SK-N-SH (cell line): Measurements from ENCODE around the gene ADIRF. TPM values are rescaled to one million over a fixed set of nuclear protein-coding genes. Genes with fewer than 3 reads are reported as not detected.
"Not testable (repeated sequence)": the region's sequence is repeated elsewhere in the genome, so short reads cannot be mapped to it uniquely, and the experiment has no call there.

Experiments
- CTCF ChIA-PET: fragments of 300-600, 350-600 bp; formaldehyde crosslinking; extraction: SDS; loops from one replicate; lab custom pipeline; 2021; lab: Yijun Ruan, JAX
- POLR2A ChIA-PET: fragments of 350-600 bp; sonication (Branson Sonifier 250); formaldehyde crosslinking; extraction: SDS; loops from one replicate; lab custom pipeline; 2020; ENCODE audit warnings: antibody characterized with exemption, inconsistent platforms; lab: Yijun Ruan, JAX
- DNase-seq: peaks from one replicate; pipeline ENCODE4 v3.0.0; 2012
- H2AFZ ChIP-seq: fragments of 200-600 bp; sonication (generic); 2 replicates; pipeline ENCODE4 v1.8.1; 2016; ENCODE audit warnings: antibody characterized with exemption, mild to moderate bottlenecking, low read depth
- H3F3A ChIP-seq: fragments of 200-600 bp; sonication (generic); replicated peaks from 2 replicates; pipeline ENCODE3; 2016; ENCODE audit warnings: antibody characterized with exemption, mild to moderate bottlenecking; ENCODE audit not compliant: insufficient read depth
- H3K27ac ChIP-seq, 2 experiments: fragments of 200-500 bp in 1 of 2; fragments of 200-600 bp in 1 of 2; sonication (Bioruptor generic) in 1 of 2; sonication (generic), shearing (Covaris generic) in 1 of 2; 2 replicates each; pipeline versions ENCODE4 v1.5.1 to v1.6.1; 2014 to 2016; ENCODE audit warnings: low read depth in 2 of 2, inconsistent platforms in 1 of 2, low read length in 1 of 2, mild to moderate bottlenecking in 1 of 2, mixed read lengths in 1 of 2
- H3K27me3 ChIP-seq: fragments of 200-600 bp; sonication (generic), shearing (Covaris generic); 2 replicates; pipeline ENCODE4 v1.6.1; 2016; ENCODE audit warnings: mixed run types; ENCODE audit not compliant: insufficient read depth
- H3K36me3 ChIP-seq, 2 experiments: fragments of 200-500 bp in 1 of 2; fragments of 200-600 bp in 1 of 2; sonication (Bioruptor generic) in 1 of 2; sonication (generic) in 1 of 2; replicated peaks in 1 of 2; 2 replicates each; pipeline versions ENCODE3 to v1.5.1; 2014 to 2016; ENCODE audit warnings: low read length in 1 of 2, mild to moderate bottlenecking in 1 of 2; ENCODE audit not compliant: insufficient read depth in 2 of 2, control insufficient read depth in 1 of 2
- H3K4me1 ChIP-seq, 2 experiments: fragments of 200-500 bp in 1 of 2; fragments of 200-600 bp in 1 of 2; sonication (Bioruptor generic) in 1 of 2; sonication (generic), shearing (Covaris generic) in 1 of 2; 2 replicates each; pipeline versions ENCODE4 v1.5.1 to v1.6.1; 2014 to 2016; ENCODE audit warnings: low read depth in 1 of 2, low read length in 1 of 2, mixed run types in 1 of 2; ENCODE audit not compliant: insufficient read depth in 2 of 2, control insufficient read depth in 1 of 2
- H3K4me2 ChIP-seq: fragments of 200-600 bp; sonication (generic), shearing (Covaris generic); 2 replicates; pipeline ENCODE4 v1.6.1; 2017; ENCODE audit warnings: mixed run types
- H3K4me3 ChIP-seq, 2 experiments: fragments of 200-500 bp in 1 of 2; fragments of 200-600 bp in 1 of 2; sonication (Bioruptor generic) in 1 of 2; sonication (generic), shearing (Covaris generic) in 1 of 2; 2 replicates each; pipeline versions ENCODE4 v1.5.1 to v1.8.1; 2014 to 2016; ENCODE audit warnings: low read depth in 2 of 2, inconsistent platforms in 1 of 2, low read length in 1 of 2, mild to moderate bottlenecking in 1 of 2, mixed read lengths in 1 of 2, moderate library complexity in 1 of 2
- H3K79me2 ChIP-seq: fragments of 200-600 bp; sonication (generic); 2 replicates; pipeline ENCODE4 v1.8.1; 2017; ENCODE audit warnings: mild to moderate bottlenecking; ENCODE audit not compliant: insufficient read depth
- H3K9ac ChIP-seq: fragments of 200-600 bp; sonication (generic); 2 replicates; pipeline ENCODE4 v1.6.1; 2017; ENCODE audit warnings: mixed run types
- H3K9me2 ChIP-seq: fragments of 200-600 bp; sonication (generic); 2 replicates; pipeline ENCODE4 v1.6.1; 2017; ENCODE audit warnings: mixed run types
- H3K9me3 ChIP-seq: fragments of 200-600 bp; sonication (generic); 2 replicates; pipeline ENCODE4 v1.6.1; 2017; ENCODE audit warnings: mixed run types, mild to moderate bottlenecking, moderate library complexity
- H4K20me1 ChIP-seq: fragments of 200-600 bp; sonication (generic); 2 replicates; pipeline ENCODE4 v1.6.1; 2017; ENCODE audit warnings: mild to moderate bottlenecking, mixed run types; ENCODE audit not compliant: insufficient read depth
- EP300 ChIP-seq, 2 experiments: IDR thresholded peaks; 2 replicates each; pipeline versions ENCODE4 v1.4.0 to v1.6.1; 2012; ENCODE audit warnings: borderline replicate concordance in 1 of 2, low read depth in 1 of 2, low read length in 1 of 2
- EZH2phosphoT487 ChIP-seq: fragments of 200-600 bp; sonication (generic); IDR thresholded peaks from 2 replicates; pipeline ENCODE4 v1.6.1; 2017; ENCODE audit warnings: low read depth, mixed run types, mild to moderate bottlenecking, antibody characterized with exemption, moderate library complexity, borderline replicate concordance
- FOXJ3 ChIP-seq: sonication (generic); formaldehyde crosslinking; IDR thresholded peaks from 2 replicates; pipeline ENCODE4 v1.5.1; 2020; ENCODE audit warnings: mild to moderate bottlenecking, missing genetic modification reagents
- FOXM1 ChIP-seq: IDR thresholded peaks from 2 replicates; pipeline ENCODE4 v1.4.0; 2012; ENCODE audit warnings: low read depth, mild to moderate bottlenecking
- GABPA ChIP-seq: IDR thresholded peaks from 2 replicates; pipeline ENCODE4 v1.4.0; 2012; ENCODE audit warnings: low read depth, mild to moderate bottlenecking
- IRF3 ChIP-seq: fragments of 150-350 bp; IDR thresholded peaks from 2 replicates; pipeline ENCODE4 v1.6.1; 2016; ENCODE audit warnings: mild to moderate bottlenecking, low read depth, low read length
- JUND ChIP-seq: IDR thresholded peaks from 2 replicates; pipeline ENCODE4 v1.4.0; 2012
- MAX ChIP-seq: IDR thresholded peaks from 2 replicates; pipeline ENCODE4 v1.4.0; 2012; ENCODE audit warnings: low read depth
- MEF2A ChIP-seq: IDR thresholded peaks from 2 replicates; pipeline ENCODE4 v1.4.0; 2012; ENCODE audit warnings: low read depth, borderline replicate concordance
- MXI1 ChIP-seq: IDR thresholded peaks from 2 replicates; pipeline ENCODE4 v1.6.1; 2012; ENCODE audit warnings: mild to moderate bottlenecking, low read depth, low read length, improper control_type of control experiment
- NRF1 ChIP-seq: IDR thresholded peaks from 2 replicates; pipeline ENCODE4 v1.6.1; 2012; ENCODE audit warnings: low read depth, mild to moderate bottlenecking, low read length
- PBX3 ChIP-seq: IDR thresholded peaks from 2 replicates; pipeline ENCODE4; 2012
- POLR2AphosphoS5 ChIP-seq: IDR thresholded peaks from 2 replicates; pipeline ENCODE4 v1.6.1; 2012; ENCODE audit warnings: low read depth, low read length
- RAD21 ChIP-seq: IDR thresholded peaks from 2 replicates; pipeline ENCODE4 v1.6.1; 2012; ENCODE audit warnings: mild to moderate bottlenecking, low read length
- SIN3A ChIP-seq: IDR thresholded peaks from 2 replicates; pipeline ENCODE4 v1.6.1; 2012; ENCODE audit warnings: low read depth, mild to moderate bottlenecking, low read length, moderate library complexity, borderline replicate concordance
- TCF12 ChIP-seq: IDR thresholded peaks from 2 replicates; pipeline ENCODE4 v1.4.0; 2012
- TEAD4 ChIP-seq: IDR thresholded peaks from 2 replicates; pipeline ENCODE4 v1.4.0; 2012; ENCODE audit warnings: mild to moderate bottlenecking, borderline replicate concordance; ENCODE audit not compliant: insufficient read depth
- USF1 ChIP-seq: IDR thresholded peaks from 2 replicates; pipeline ENCODE4 v1.4.0; 2012; ENCODE audit warnings: low read depth, borderline replicate concordance
- USF2 ChIP-seq: fragments of 150-350 bp; IDR thresholded peaks from 2 replicates; pipeline ENCODE4 v1.6.1; 2017; ENCODE audit warnings: antibody characterized with exemption, low read length, low read depth, borderline replicate concordance
- YY1 ChIP-seq: IDR thresholded peaks from 2 replicates; pipeline ENCODE4 v1.4.0; 2012; ENCODE audit warnings: low read depth, mild to moderate bottlenecking
- WGBS: methylation state at CpG from one replicate; pipeline ENCODE4 v1.1.6; 2017; ENCODE audit warnings: low lambda C conversion rate; 5-methylcytosine and 5-hydroxymethylcytosine counted together
- polyA plus RNA-seq, 3 experiments: library from polyadenylated mRNA; depleted of rRNA; stranded (reverse); fragments of >200 nt; gene quantifications; 2 replicates each; pipeline ENCODE4 v1.2.3, GENCODE V29; 2012

The ADIRF gene
- polyA plus RNA-seq, 1 of the 3 experiments (the other 2 are of a cell fraction), result not detected

GRCh38 chr10:86979296-86979818 lies 11.1 kb downstream of the ADIRF start:
- H3F3A ChIP-seq, result no peaks in the 10 kb centered on the region
- CTCF ChIA-PET, result no interaction called here
- TF ChIP-seq YY1 (no peak), FOXJ3 (no peak)
- no peak overlapping the region for H3K4me3 ChIP-seq
- DNase-seq, result no peak
- no peaks in the 10 kb centered on the region for H3K27me3 ChIP-seq
- H3K27ac ChIP-seq, result no peak overlapping the region
- H3K79me2 ChIP-seq, result no peaks in the 10 kb centered on the region
- no peak overlapping the region for H2AFZ ChIP-seq
- H3K9me3 ChIP-seq, result no peaks in the 10 kb centered on the region
- H3K4me1 ChIP-seq, result no peaks in the 10 kb centered on the region
- POLR2A ChIA-PET, result no interaction called here
- H3K9ac ChIP-seq, result no peak overlapping the region
- no peak overlapping the region for H3K4me2 ChIP-seq
- H3K9me2 ChIP-seq, result no peaks in the 10 kb centered on the region
- no peaks in the 10 kb centered on the region for H4K20me1 ChIP-seq
- no peaks in the 10 kb centered on the region for H3K36me3 ChIP-seq
- 85% methylated on average over 2 of the region's 4 CpGs for WGBS

GRCh38 chr10:86979977-86980448 lies 11.7 kb downstream of the ADIRF start:
- POLR2A ChIA-PET, result no interaction called here
- H3K9ac ChIP-seq, result no peak overlapping the region
- TF ChIP-seq SIN3A (no peak), MEF2A (no peak), TEAD4 (no peak), MXI1 (no peak), POLR2AphosphoS5 (no peak), FOXM1 (no peak), FOXJ3 (no peak), EZH2phosphoT487 (no peak), YY1 (no peak), USF1 (no peak), GABPA (no peak), TCF12 (no peak), JUND (no peak), PBX3 (no peak), IRF3 (no peak), RAD21 (no peak), NRF1 (no peak), USF2 (no peak), MAX (no peak), EP300 (IDR thresholded peaks at IDR 0.05; ENCODE audit: borderline replicate concordance in 1 of 2, low read depth in 1 of 2, low read length in 1 of 2) (no peak)
- TF ChIP-seq, all 33 proteins: peak for 0
- no peaks in the 10 kb centered on the region for H3K9me2 ChIP-seq
- H3K79me2 ChIP-seq, result no peaks in the 10 kb centered on the region
- no peak overlapping the region for H3K4me2 ChIP-seq
- H4K20me1 ChIP-seq, result no peaks in the 10 kb centered on the region
- no peak overlapping the region for H3K27ac ChIP-seq
- no peak overlapping the region for H3K4me3 ChIP-seq
- no peak overlapping the region for H2AFZ ChIP-seq
- no peaks in the 10 kb centered on the region for H3F3A ChIP-seq
- WGBS, result 45% methylated on average over 3 of the region's 3 CpGs
- CTCF ChIA-PET, result no interaction called here
- H3K4me1 ChIP-seq, result no peaks in the 10 kb centered on the region
- H3K36me3 ChIP-seq, result no peaks in the 10 kb centered on the region
- H3K9me3 ChIP-seq, result no peaks in the 10 kb centered on the region
- no peaks in the 10 kb centered on the region for H3K27me3 ChIP-seq
- no peak for DNase-seq

GRCh38 chr10:86981020-86981419 lies 12.7 kb downstream of the ADIRF start:
- H3K9ac ChIP-seq, H3K9me2 ChIP-seq, H3K36me3 ChIP-seq, H2AFZ ChIP-seq, CTCF ChIA-PET, H3K27ac ChIP-seq, H3F3A ChIP-seq, H3K79me2 ChIP-seq, H3K9me3 ChIP-seq, H3K4me3 ChIP-seq, DNase-seq, H4K20me1 ChIP-seq, H3K27me3 ChIP-seq, POLR2A ChIA-PET, H3K4me2 ChIP-seq, H3K4me1 ChIP-seq: not testable (repeated sequence)
- 70% methylated on average over 6 of the region's 6 CpGs for WGBS
